ENCODE results near the gene RPS15.

Gene RPS15

DNA sequence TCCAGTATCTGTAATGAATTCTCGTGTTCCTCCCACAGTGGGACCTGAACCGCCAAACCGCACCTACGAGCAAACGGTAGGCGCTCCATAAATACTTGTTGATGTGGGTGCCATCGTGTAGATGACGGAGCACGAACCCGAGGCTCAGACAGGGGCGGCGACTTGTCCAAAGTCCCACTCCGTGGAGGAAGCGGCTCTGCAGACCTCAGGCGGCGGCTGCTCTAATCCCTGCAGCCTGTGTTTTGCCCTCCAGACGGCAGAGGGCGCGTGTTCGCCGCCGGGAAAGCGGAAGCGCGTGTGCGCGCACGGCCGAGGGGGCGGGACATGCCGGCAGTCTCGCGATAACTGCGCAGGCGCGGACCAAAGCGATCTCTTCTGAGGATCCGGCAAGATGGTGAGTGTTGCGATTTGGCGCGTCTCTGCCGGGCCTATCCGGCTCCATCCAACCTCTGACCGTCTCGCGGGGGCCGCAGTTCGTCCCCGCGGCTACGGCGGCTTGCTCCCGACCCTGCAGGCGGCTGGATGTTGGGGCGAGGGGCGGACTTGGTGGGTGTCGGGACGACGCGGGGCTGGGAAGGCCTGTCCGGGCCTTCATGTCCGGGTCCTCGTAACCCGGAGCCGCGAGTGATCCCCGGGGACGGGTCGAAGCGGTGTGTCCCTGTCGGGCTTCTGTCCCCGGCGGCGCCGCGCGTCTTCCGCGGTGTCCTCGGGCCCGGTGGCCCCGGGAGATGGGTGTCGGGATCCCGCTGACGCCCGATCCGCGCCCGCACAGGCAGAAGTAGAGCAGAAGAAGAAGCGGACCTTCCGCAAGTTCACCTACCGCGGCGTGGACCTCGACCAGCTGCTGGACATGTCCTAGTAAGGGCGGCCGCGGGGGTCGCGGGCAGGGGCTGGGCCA is at the start of gene RPS15:
TSS of gene RPS15 (plus strand) at position 362 of the 898 bp plus-strand sequence. CDS start at position 392, 30 bp downstream.
- peak; percentile 84 for DNase-seq

DNA sequence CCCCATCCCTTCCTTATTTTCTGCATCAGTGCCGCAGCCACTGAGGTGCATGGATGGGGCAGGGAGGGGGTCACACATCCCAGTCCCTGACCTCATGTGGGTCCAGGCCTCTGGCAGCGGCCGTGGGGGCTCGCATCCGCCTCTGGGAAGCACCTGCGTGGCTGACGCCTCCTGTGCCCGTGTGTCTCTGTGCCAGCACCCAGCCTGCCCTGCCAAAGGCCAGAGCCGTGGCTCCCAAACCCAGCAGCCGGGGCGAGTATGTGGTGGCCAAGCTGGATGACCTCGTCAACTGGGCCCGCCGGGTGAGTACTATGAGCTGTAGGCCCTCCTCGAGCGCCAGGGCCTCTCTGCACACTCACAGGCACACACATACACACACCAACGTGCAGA is 49.6 kb upstream of the RPS15 start:
- DNase-seq = no peak

DNA sequence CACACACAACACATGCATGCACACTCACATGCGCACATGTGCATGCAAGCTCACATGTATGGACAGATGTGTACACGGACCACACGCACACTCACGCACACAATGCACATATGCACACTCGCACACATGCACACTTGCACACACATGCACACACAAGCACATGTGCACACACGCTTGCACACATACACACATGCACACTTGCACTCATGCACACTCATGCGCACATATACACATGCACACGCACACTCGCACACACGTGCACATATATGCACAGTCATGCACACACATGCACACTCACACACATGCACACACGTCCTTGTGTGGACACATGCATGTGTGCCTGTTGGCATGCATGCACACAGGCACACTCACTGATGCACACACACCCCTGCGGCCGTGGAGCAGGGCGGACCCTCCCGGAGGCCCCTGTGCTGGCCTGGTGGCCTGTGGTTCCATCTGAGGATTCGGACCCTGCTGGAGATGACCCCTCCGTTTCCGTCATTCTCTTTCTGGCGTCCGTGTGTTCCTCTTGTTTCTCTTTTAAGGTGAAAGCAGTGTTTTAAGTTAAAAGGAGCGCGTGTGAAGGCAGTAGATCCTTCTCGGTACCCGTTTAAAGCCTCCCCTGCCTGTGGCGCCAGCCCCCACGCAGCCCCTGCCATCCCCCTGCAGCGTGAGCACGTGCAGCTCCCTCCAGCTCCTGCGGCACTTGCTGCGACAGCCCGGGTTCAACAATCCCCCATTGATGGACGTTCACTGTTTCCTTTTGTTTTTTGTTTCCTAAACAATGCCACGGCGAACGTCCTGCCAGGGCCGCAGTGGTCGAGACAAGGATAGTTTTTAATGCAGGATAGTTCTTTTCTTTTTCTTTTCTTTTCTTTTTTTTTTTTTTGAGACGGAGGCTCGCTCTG is 48.9 kb upstream of the RPS15 start:
- DNase-seq = no peak

DNA sequence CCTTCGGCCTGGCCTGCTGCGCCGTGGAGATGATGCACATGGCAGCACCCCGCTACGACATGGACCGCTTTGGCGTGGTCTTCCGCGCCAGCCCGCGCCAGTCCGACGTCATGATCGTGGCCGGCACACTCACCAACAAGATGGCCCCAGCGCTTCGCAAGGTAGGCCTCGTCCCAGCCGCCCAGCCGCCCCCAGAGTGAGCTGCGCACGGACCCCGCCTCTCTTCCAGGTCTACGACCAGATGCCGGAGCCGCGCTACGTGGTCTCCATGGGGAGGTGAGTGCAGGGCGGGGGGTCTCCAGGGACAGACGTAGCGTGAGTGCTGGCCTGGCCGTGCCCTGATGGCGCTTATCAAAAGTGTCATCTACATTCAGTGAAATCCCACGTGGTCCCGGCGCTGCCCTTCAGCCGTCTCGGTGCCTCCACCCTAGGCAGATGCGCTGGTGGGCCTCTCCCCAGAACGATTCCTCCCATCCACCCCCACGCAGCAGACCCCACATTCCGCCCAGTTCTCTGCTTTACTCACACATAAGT is 47.2 kb upstream of the RPS15 start:
- no peak for DNase-seq

DNA sequence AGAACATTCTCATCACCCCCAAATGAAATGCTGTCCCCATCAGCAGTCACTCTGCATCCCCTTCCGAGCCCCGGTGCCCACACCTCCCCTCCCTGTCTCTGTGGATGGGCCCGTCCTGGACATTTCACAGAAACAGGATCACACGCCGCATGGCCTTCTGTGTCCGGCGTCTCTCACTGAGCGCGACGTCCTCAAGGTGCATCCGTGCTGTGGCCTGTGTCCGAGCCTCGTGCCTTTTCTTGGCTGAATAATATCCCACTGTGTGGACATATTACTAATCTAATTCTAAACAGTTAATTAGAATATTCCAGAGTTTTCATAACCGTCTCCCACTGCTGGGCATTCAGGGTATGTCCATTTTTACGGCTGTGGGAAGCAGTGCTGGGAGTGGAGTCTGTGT is 45.8 kb upstream of the RPS15 start:
- DNase-seq = no peak

DNA sequence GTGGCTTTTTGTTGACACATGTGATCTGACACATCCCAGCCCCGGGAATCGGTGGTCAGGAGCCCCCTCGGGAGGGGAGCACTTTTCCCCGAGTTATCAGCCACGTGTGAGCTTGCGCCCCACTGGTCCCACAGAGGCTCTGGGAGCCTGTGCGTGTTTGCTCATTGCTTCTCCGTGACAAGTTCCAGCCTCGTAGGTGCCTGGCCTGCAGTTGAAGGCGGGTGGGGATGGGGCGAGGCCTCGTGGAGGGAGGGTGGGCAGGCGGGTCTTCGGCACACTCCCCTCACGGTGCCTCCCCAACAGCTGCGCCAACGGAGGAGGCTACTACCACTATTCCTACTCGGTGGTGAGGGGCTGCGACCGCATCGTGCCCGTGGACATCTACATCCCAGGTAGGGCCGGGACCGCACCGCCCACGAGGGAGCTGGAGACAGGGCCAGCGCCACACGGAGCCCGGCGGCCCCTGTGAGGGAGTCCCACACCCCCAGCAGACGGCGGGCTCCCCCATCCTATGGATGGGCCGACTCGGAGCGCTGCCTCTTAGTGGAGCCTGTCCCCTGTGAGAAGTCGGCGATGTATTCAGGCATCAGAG is 45.2 kb upstream of the RPS15 start:
- no peak for DNase-seq

DNA sequence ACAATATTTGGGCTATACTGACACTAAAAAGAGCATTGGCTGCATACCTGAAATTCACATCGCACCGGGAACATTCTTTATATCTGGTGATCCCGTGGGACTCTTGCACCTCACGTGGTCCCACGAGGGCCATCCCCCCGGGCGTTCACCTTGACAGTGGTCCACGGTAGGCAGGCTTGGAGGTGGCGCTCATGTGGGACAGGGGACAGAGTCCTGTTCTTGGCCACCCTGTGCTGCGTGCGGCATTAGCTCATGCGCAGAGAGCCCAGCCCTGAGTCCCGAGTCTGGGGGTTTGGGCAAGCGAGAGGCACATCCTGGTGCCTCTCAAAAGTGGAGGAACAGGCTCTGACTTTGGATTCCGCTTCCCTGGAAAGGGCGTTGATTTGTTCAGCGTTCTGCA is 44.4 kb upstream of the RPS15 start:
- DNase-seq = no peak

DNA sequence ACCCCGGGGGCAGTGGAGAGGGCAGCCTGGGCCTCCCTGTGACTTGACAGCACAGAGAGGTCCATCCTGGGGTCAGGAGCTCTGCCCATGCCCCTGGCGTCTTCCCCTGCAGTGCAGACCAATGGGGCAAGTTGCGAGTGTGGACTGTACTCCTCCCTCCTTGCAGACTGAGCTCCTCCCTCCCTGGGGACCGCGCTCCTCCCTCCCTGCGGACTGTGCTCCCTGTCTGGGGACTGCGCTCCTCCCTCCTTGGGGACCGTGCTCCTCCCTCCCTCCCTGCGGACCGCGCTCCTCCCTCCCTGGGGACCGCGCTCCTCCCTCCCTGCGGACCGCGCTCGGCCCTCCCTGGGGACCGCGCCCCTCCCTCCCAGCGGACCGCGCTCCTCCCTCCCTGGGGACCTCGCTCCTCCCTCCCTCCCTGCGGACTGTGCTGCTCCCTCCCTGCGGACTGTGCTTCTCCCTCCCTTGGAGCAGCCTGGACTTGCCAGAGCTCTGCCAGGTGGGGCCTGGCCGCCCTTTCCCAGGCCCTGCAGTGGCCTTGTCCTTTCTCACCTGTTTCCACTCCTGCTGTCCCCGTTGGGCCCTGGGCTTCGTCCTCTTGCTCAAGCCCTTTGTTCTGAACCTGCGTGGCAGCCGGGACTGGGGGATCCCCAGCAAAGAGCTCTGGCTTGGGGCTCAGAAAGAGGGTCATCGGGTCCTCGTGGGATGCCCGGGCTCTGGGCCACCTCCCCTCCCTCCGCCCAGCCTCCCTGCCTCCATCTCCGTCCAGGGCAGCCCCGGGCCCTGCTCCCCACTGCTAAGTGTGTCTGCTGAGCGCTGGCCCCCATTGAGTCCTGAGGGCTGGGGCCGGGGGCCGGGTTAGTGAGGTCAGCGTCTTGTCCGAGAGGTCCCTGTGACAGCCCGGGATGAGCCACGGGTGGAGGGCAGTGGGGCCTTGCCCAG is 43.7 kb upstream of the RPS15 start:
- DNase-seq = no peak

DNA sequence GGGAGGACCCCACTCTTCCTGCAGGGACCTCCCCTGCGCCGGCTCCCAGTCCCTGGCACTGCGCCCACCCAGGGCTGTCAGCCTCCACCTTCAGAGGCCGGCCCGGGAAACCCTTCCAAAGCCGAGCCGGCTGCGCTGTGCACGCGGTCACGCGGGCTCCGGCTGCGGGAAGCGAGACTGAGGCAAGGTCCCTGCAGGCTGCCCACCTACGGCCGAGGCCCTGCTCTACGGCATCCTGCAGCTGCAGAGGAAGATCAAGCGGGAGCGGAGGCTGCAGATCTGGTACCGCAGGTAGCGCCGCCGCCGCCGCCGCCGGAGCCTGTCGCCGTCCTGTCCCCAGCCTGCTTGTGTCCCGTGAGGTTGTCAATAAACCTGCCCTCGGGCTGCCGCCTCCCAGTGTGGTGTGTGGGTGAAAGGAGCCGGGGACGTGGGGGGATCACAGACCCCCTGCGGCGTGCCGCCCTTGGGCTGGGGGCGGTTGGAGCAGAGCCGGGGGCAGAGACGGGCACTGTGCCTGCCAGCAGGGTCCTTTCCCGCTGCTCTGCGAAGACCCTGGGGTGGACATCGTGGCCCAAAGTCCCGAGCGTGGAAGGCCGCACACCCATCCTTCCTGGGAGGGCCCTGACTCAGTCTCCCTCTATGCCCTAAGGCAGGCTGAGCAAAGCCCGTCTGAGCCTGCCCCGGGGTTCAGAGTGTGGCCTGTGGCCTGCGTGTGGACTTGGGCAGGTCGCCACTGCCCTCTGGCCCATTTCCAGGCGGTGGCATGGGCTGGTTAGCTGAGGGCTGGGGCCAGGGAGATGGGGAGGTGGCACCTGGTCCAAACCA is 42.8 kb upstream of the RPS15 start:
- no peak for DNase-seq

DNA sequence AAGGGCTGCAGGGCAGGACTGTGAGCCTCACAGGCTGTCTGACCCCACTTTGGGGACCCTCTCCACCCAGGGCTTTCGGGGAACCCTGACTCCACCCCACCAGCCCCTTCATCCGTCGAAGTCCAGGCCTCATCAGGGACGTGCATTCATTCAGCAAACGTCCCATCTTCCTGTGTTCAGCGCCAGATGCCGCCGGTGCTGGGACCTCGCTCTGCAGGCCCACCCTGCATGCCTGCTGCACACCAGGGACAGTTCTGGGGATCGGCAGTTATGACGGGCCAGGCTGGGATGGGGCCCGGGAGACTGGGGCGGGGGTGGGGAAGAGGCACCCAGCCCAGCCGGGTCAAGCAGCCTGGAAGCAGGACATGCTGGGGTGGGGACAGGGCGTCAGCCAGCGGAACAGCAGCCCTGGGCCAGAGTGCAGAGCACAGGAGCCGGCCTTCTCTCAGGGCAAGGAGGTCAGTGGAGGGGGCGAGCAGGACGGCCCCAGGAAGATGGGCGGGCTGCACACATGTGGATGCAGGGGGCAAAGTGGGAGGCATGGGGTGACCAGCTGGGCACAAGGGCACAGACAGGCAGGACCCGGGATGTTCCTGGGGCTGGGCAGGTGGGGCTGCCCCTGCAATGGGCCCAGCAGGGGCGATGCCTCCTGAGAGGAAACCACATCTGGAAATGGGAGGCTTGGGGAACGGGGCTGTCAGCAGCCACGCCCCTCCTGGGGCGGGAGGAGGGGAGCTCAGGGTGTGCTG is 42.0 kb upstream of the RPS15 start:
- DNase-seq = no peak

DNA sequence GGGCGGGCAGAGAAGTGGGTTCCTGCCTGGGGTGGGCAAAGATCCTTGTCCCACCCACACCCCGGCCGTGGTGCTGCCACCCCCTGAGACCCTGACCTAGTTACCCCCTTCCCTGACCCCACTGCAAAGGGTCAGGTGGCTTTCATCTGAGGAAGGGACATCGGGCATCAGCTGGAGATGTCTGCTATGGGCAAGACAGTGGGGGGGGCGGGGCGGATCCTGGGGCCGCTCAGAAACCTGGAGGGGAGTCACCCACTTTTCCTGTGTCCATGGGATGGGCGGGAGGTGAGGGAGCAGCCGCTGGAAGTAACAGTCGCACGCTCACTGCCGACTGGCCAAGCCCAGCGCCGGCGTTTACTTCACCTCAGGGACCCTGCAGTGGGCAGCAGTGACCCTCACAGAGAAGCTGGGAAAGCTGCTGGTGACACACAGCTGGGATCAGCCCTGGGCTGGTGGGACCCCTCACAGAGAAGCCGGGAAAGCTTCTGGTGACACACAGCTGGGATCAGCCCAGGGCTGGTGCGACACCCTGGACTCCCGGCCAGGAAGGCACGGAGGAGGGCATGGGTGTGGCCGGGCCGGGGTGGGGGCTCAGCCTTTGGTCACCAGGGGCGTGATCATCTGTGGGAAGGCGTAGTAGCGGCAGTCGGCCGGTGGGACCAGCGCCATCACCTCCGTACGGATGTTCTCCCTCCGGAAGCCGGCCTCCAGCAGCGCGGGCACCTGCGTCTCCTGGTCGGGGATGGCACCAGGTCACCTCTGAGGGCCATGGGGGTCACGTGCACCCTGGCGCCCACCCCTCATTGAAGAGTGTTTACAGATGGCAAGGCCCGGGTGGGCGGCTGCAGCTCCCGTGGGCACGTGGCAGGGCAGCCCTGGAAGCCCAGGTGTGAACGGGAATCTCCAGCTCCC is 41.2 kb upstream of the RPS15 start:
- DNase-seq = no peak

DNA sequence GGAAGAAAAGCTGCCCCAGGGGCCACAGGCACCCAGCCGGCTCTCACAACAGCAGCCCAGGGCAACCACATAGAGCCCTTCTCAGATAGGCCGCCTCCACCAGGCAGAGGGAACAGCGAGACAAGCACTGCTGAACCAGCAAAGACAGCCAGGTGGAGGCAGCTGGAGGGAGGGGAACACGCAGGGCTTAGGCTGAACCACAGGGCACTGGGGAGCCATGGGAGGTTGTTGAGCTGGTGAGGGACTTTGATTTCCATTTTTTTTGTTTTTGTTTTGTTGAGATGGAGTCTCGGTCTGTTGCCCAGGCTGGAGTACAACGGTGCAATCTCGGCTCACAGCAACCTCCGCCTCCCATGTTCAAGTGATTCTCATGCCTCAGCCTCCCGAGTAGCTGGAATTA is 40.4 kb upstream of the RPS15 start:
- no peak for DNase-seq

DNA sequence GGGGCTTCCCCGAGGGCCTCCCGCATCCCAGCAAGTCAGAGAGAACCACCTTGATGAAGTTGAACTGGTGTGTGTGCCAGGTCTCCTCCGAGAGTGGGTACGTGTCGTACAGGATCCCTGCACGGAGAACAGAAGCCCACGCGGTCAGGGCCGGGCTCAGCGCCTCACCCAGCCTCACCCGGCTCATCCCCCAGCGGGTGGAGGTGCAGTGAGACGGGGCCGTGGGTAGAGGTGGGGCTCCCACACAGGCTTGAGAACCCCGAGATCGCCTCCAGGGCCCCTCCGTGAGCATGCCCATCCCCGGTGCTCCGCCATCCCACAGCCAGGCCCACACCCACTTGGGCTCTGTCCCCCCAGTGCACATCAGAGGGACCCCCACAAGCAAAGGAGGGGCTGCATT is 39.1 kb upstream of the RPS15 start:
- no peak for DNase-seq

DNA sequence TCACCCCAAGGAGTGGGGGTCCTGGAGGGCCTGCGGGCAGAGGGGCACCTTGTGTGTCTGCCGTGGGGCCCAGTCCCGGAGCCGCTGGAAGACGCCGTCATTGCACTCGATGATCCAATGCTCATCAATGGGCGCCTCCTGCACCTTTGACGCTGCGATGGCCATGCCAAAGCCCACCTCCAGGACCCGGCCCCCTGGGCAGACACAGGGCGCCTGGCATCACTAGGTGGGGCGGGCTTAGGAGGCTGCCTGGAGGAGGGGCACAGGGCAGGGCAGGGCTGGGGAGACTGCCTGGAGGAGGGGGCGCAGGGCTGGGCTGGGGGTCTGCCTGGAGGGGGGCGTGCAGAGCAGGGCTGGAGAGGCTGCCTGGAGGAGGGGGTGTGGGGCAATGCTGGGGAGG is 38.5 kb upstream of the RPS15 start:
- no peak for DNase-seq

DNA sequence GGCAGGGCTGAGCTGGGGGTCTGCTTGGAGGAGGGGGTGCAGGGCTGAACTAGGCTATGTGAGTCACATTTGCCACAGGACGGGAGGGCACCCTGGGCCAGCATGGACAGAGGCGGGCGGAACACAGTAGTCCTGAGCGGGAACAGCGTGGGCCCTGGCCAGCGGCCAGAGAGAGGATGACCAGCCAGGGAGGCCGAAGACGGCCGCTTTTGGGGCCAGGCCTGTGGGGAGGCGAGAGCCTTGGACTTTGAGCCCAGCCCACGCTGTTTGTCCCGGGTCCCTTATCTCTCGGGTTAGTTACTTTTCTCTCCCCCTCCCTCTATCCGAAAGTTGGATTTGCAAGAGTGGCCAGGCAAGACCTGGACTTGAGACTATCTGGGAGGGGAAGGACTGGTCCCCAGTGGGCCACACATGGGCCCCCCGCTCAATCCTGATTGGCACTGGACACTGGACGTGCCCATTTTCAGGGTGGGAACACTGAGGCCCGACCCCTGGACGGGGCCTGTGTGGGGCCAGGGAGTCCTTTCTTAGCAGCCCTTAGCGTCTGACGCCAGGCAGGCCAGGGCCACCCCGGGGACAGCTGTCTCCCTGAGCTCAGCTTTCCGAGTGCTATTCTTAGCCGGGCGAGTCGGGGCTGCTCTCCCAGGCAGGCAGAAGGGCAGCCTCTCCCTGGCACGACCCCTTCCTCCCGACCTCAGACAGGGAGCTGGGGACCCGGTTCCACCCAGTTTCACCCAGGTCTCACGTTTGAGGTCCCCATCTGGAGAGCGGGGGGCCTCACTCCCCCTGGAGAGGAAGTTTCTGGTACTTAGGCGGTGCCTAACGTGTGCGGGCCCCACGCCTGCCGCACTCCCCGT is 37.7 kb upstream of the RPS15 start:
- no peak for DNase-seq

DNA sequence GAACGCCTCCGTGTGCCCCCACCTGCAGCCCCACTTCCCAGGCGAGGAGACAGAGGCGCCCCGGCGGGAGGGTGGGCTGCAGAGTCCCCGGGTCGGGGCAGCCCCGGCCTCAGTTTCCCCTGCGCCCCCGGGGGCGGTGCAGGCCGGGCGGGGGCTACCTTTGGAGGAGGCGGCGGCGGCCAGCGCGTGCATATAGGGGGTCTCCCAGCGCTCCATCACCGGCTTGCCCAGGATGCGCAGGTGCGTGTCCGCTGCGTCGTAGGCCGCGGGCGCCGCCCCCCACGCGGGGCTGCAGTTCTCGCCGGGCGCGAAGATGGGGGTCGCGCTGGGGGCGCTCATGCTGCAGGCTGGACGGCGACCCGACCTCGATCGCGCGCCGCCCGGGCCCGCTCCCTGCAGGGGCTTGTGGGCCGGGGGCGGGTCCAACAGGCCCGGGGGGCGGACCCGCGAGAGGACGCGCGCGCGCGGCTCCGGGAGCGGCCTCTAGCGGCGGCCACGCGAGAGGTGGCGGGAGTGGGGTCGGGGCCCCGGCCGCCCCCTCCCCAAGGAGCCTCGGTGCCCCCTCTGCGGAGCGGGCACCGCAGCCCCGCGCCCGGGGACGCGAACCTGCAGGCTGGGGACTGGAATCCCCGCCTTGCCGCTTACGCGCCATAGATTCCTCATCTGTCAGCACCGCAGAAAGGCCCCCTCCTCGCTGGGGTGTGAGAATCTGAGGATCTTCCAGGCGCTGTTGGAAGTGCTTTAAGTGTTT is 36.9 kb upstream of the RPS15 start, which contains the start of gene GAMT:
TSS of gene GAMT (minus strand) at position 405 of the 751 bp plus-strand sequence. CDS start at position 339, 66 bp downstream.
- DNase-seq = no peak

DNA sequence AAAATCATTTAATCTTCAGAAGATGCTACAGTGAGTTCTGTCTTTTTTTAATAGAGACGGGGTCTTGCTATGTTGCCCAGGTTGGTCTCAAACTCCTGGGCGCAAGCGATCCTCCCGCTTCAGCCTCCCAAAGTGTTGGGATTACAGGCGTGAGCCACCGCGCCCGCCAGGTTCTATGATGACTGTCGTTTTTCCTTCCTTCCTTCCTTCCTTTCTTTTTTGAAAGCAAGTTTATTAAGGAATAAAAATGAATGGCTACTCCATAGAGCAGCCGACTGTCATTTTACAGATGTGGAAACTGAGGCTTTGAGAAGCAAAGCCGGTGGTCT is 36.3 kb upstream of the RPS15 start:
- no peak for DNase-seq
